ENCODE data around the gene HHIPL1. TPM values are rescaled to one million over a fixed set of nuclear protein-coding genes. Genes with fewer than 3 reads are reported as not detected.

HHIPL1 gene
- total RNA-seq, 2 experiments from 2014 or later: 0.29 to 0.38 TPM

Other genes with a start within 250 kb of the HHIPL1 start
- 10 to 100 TPM; 54.3 to 56.8 TPM for gene SETD3, start 164.3 kb upstream of the HHIPL1 start, total RNA-seq
- gene CCNK, start 163.7 kb upstream of the HHIPL1 start, total RNA-seq: 10 to 100 TPM; 86.6 to 90.4 TPM
- gene CCDC85C, start 40.9 kb upstream of the HHIPL1 start, total RNA-seq: 10 to 100 TPM; 10.7 to 12.3 TPM
- gene CYP46A1, start 39.2 kb downstream of the HHIPL1 start, total RNA-seq: under 1 TPM; 0.19 to 0.21 TPM
- 1 to 10 TPM; 1.5 to 1.9 TPM for gene EML1, start 148.3 kb downstream of the HHIPL1 start, total RNA-seq